Keratinocyte (primary cell): ENCODE measurements around the gene CD2AP. TPM values are rescaled to one million over a fixed set of nuclear protein-coding genes. Genes with fewer than 3 reads are reported as not detected.

Experiments
- DNase-seq: peaks from one replicate; pipeline ENCODE4 v3.0.0-alpha.2; 2011; ENCODE audit warnings: low read depth, missing footprints, low spot score
- FAIRE-seq: peaks from 2 replicates; lab custom pipeline; 2011; peaks lifted over from hg19 to GRCh38; lab: Jason Lieb, UNC
- H2AFZ ChIP-seq: 2 replicates; pipeline ENCODE4 v1.6.0; 2012; ENCODE audit warnings: low read length, control low read depth, inconsistent platforms; ENCODE audit not compliant: control insufficient read depth
- H3K27ac ChIP-seq: 2 replicates; pipeline ENCODE4 v1.5.1; 2011; ENCODE audit warnings: low read length; ENCODE audit not compliant: control insufficient read depth, insufficient read depth
- H3K27me3 ChIP-seq: 3 replicates; pipeline ENCODE4 v1.6.0; 2011; ENCODE audit warnings: low read length; ENCODE audit not compliant: control insufficient read depth, insufficient read depth; ENCODE audit errors: extremely low read depth
- H3K36me3 ChIP-seq, 2 experiments: 2 replicates in 1 of 2; 3 replicates in 1 of 2; pipeline ENCODE4 v1.5.1; 2011; ENCODE audit warnings: low read length in 2 of 2, mild to moderate bottlenecking in 1 of 2; ENCODE audit not compliant: control insufficient read depth in 2 of 2, insufficient read depth in 2 of 2; ENCODE audit errors: extremely low read depth in 1 of 2
- H3K4me1 ChIP-seq: 3 replicates; pipeline ENCODE4 v1.5.1; 2011; ENCODE audit warnings: low read length; ENCODE audit not compliant: control insufficient read depth, insufficient read depth; ENCODE audit errors: extremely low read depth
- H3K4me2 ChIP-seq: 3 replicates; pipeline ENCODE4 v1.6.0; 2011; ENCODE audit warnings: low read depth, low read length; ENCODE audit not compliant: control insufficient read depth, insufficient read depth; ENCODE audit errors: extremely low read depth
- H3K4me3 ChIP-seq, 3 experiments: fragments of 200-600 bp in 1 of 3; sonication (generic) in 1 of 3; 2 replicates in 2 of 3; 3 replicates in 1 of 3; pipeline ENCODE4 v1.5.1; 2011 to 2016; ENCODE audit warnings: low read length in 3 of 3, mild to moderate bottlenecking in 3 of 3, control low read depth in 2 of 3, inconsistent platforms in 1 of 3, low read depth in 1 of 3, mixed read lengths in 1 of 3, mixed run types in 1 of 3, moderate library complexity in 1 of 3; ENCODE audit not compliant: control insufficient read depth in 2 of 3, insufficient read depth in 2 of 3; ENCODE audit errors: extremely low read depth in 1 of 3
- H3K79me2 ChIP-seq: 2 replicates; pipeline ENCODE4 v1.6.0; 2012; ENCODE audit warnings: low read length; ENCODE audit not compliant: control insufficient read depth, insufficient read depth
- H3K9ac ChIP-seq: 3 replicates; pipeline ENCODE4 v1.6.0; 2011; ENCODE audit warnings: low read length; ENCODE audit not compliant: control insufficient read depth, insufficient read depth; ENCODE audit errors: extremely low read depth
- H3K9me1 ChIP-seq: 3 replicates; pipeline ENCODE4 v1.6.0; 2011; ENCODE audit warnings: low read length; ENCODE audit not compliant: control insufficient read depth, insufficient read depth; ENCODE audit errors: extremely low read depth
- H3K9me3 ChIP-seq: 2 replicates; pipeline ENCODE4 v1.5.1; 2012; ENCODE audit warnings: low read depth, low read length; ENCODE audit not compliant: control insufficient read depth
- H4K20me1 ChIP-seq: 3 replicates; pipeline ENCODE4 v1.6.0; 2011; ENCODE audit warnings: low read length; ENCODE audit not compliant: control insufficient read depth, insufficient read depth; ENCODE audit errors: extremely low read depth
- CTCF ChIP-seq, 3 experiments: IDR thresholded peaks in 1 of 3; conservative IDR thresholded peaks in 1 of 3; optimal IDR thresholded peaks in 1 of 3; 2 replicates in 2 of 3; 3 replicates in 1 of 3; pipeline versions ENCODE3 to v1.5.1; 2011; ENCODE audit warnings: low read length in 3 of 3, mild to moderate bottlenecking in 3 of 3, moderate library complexity in 2 of 3, control low read depth in 1 of 3, inconsistent platforms in 1 of 3; ENCODE audit not compliant: insufficient read depth in 2 of 3; ENCODE audit errors: extremely low read depth in 1 of 3
- EZH2 ChIP-seq: IDR thresholded peaks from one replicate; pipeline ENCODE4 v1.6.1; 2012; ENCODE audit warnings: inconsistent platforms, mild to moderate bottlenecking, low read length, moderate library complexity
- dilution Hi-C: fragments of 300-500 bp; cut with MboI; formaldehyde crosslinking; loops from one replicate; pipeline ENCODE4 v1.7.0; 2020; ENCODE audit warnings: low sequenced_read_pairs; ENCODE audit not compliant: extremely low pct_ligation_motif_present
- polyA plus RNA-seq, 5 experiments: library from polyadenylated mRNA; depleted of rRNA in 3 of 5; stranded (reverse) in 3 of 5; stranded (forward) in 1 of 5; unstranded in 1 of 5; fragments of >200 nt; gene quantifications; 1 replicate in 1 of 5; 2 replicates in 3 of 5; 3 replicates in 1 of 5; pipeline versions ENCODE4 v1.2.1 to v1.2.3, GENCODE V29; 2011 to 2012; ENCODE audit warnings: missing spikeins in 2 of 5, low read depth in 1 of 5, low replicate concordance in 1 of 5

CD2AP gene
- polyA plus RNA-seq, 1 donor (not counting 4 experiments of a cell fraction or from before 2014, with no cell fraction given), result 23.9 TPM

GRCh38 chr6:47599512-47599911 is 121.9 kb downstream of the CD2AP start:
- TF ChIP-seq EZH2 (no peak), CTCF (optimal IDR thresholded peaks at IDR 0.05 in 1 of 3, IDR thresholded peaks at IDR 0.05 in 1 of 3, conservative IDR thresholded peaks at IDR 0.05 in 1 of 3; ENCODE audit: extremely low read depth in 1 of 3, insufficient read depth in 2 of 3, low read length in 3 of 3) (no peak)
- peaks cover 2% of the 10 kb centered on the region for H3K4me1 ChIP-seq
- H3K9me1 ChIP-seq, result no peaks in the 10 kb centered on the region
- no peak overlapping the region for H3K9ac ChIP-seq
- H3K79me2 ChIP-seq, result no peaks in the 10 kb centered on the region
- no peaks in the 10 kb centered on the region for H3K27me3 ChIP-seq
- no peak for DNase-seq
- no peaks in the 10 kb centered on the region for H4K20me1 ChIP-seq
- dilution Hi-C loops, result no loop called here
- H2AFZ ChIP-seq, result no peak overlapping the region
- H3K4me2 ChIP-seq, result no peak overlapping the region
- FAIRE-seq, result no peak
- H3K4me3 ChIP-seq, result no peak overlapping the region
- no peak overlapping the region for H3K27ac ChIP-seq
- H3K9me3 ChIP-seq, result no peaks in the 10 kb centered on the region
- peaks cover 6 to 12% of the 10 kb centered on the region in 2 experiments for H3K36me3 ChIP-seq

- H3K4me1 ChIP-seq, result no peaks in the 10 kb centered on the region
- no peak overlapping the region for H3K27ac ChIP-seq
- H3K9me1 ChIP-seq, result no peaks in the 10 kb centered on the region
- H3K27me3 ChIP-seq, result no peaks in the 10 kb centered on the region
- no peak for TF ChIP-seq EZH2
- no peak for TF ChIP-seq CTCF (optimal IDR thresholded peaks at IDR 0.05 in 1 of 3, IDR thresholded peaks at IDR 0.05 in 1 of 3, conservative IDR thresholded peaks at IDR 0.05 in 1 of 3; ENCODE audit: extremely low read depth in 1 of 3, insufficient read depth in 2 of 3, low read length in 3 of 3)
- DNase-seq (no peak), FAIRE-seq (no peak)
- no peak overlapping the region for H2AFZ ChIP-seq
- no peak overlapping the region for H3K9ac ChIP-seq
- dilution Hi-C loops, result no loop called here
- H3K79me2 ChIP-seq, result no peaks in the 10 kb centered on the region
- H3K36me3 ChIP-seq, result peaks cover 0 to 4% of the 10 kb centered on the region in 2 experiments
- H3K9me3 ChIP-seq, result no peaks in the 10 kb centered on the region
- H4K20me1 ChIP-seq, result no peaks in the 10 kb centered on the region
- no peak overlapping the region for H3K4me3 ChIP-seq
- H3K4me2 ChIP-seq, result no peak overlapping the region
Measured at GRCh38 chr6:47603227-47603626, 125.6 kb downstream of the CD2AP start.
